Thyroid gland (tissue), 4 donors: ENCODE results near the gene RNF13. TPM values are rescaled to one million over a fixed set of nuclear protein-coding genes. Genes with fewer than 3 reads are reported as not detected.

Experiments
- DNase-seq, 2 donors: peaks; one replicate each; pipeline ENCODE4 v3.0.0-alpha.2; 2019
- H3K27ac ChIP-seq, 3 donors: fragments of 200-600 bp; sonication (generic); 1 replicate in 2 of 3; 2 replicates in 1 of 3; pipeline ENCODE4 v1.5.1; 2016 to 2019; ENCODE audit warnings: mild to moderate bottlenecking in 1 of 3, moderate library complexity in 1 of 3
- H3K27me3 ChIP-seq: fragments of 200-600 bp; sonication (generic); one replicate; pipeline ENCODE4 v1.5.1; 2019
- H3K36me3 ChIP-seq, 2 donors: fragments of 200-600 bp; sonication (generic); one replicate each; pipeline ENCODE4 v1.5.1; 2016 to 2019
- H3K4me1 ChIP-seq, 2 donors: fragments of 200-600 bp; sonication (generic); one replicate each; pipeline ENCODE4 v1.5.1; 2017 to 2019
- H3K4me3 ChIP-seq, 3 donors: fragments of 200-600 bp; sonication (generic); replicated peaks in 1 of 3; 1 replicate in 2 of 3; 2 replicates in 1 of 3; pipeline ENCODE4 v1.5.1; 2016; ENCODE audit warnings: mild to moderate bottlenecking in 1 of 3
- H3K9me3 ChIP-seq: fragments of 200-600 bp; sonication (generic); one replicate; pipeline ENCODE4 v1.5.1; 2017
- CTCF ChIP-seq, 6 experiments: fragments of 200-600 bp in 3 of 6; fragments of 450-650 bp in 3 of 6; sonication (generic) in 3 of 6; IDR thresholded peaks; one replicate each; pipeline ENCODE4 v1.5.1; 2016 to 2019; ENCODE audit warnings: antibody characterized with exemption in 6 of 6, mild to moderate bottlenecking in 2 of 6, inconsistent platforms in 1 of 6, moderate library complexity in 1 of 6
- POLR2A ChIP-seq, 2 donors: fragments of 450-650 bp; IDR thresholded peaks; one replicate each; pipeline ENCODE4 v1.6.1; 2017; ENCODE audit warnings: antibody characterized with exemption in 2 of 2, mild to moderate bottlenecking in 2 of 2, moderate library complexity in 1 of 2
- WGBS, 2 donors: methylation state at CpG; one replicate each; pipeline ENCODE4 v1.1.5; 2017; 5-methylcytosine and 5-hydroxymethylcytosine counted together
- intact Hi-C: fragments of 100-400 bp; cut with DNase I; formaldehyde crosslinking; loops from one replicate; pipeline ENCODE4 v1.15.1; 2023
- total RNA-seq, 4 donors: library from RNA; depleted of rRNA; stranded (reverse); fragments of >200 nt; gene quantifications; one replicate each; pipeline ENCODE4 v1.2.3, GENCODE V29; 2016

RNF13 gene
- total RNA-seq, 4 donors from 2014 or later: 106 to 161 (median 127) TPM

- intact Hi-C loops: no loop called here
- H3K27ac ChIP-seq: no peak overlapping the region
- TF ChIP-seq CTCF (IDR thresholded peaks at IDR 0.05) (no peak), POLR2A (IDR thresholded peaks at IDR 0.05) (no peak)
- WGBS, 2 donors: 92 to 95% methylated on average over 2 of the region's 2 CpGs
- no peaks in the 10 kb centered on the region for H3K36me3 ChIP-seq
- no peak for DNase-seq
- no peaks in the 10 kb centered on the region for H3K27me3 ChIP-seq
- H3K4me3 ChIP-seq: no peak overlapping the region
- no peaks in the 10 kb centered on the region for H3K4me1 ChIP-seq
- H3K9me3 ChIP-seq: no peaks in the 10 kb centered on the region
Observed at GRCh38 chr3:149955449-149955848, 142.4 kb downstream of the RNF13 start.

GRCh38 chr3:149957361-149958125 is 144.5 kb downstream of the RNF13 start:
- intact Hi-C loops: no loop called here
- WGBS, 2 donors: 93 to 98% methylated on average over 3 of the region's 3 CpGs
- H3K27me3 ChIP-seq: no peaks in the 10 kb centered on the region
- DNase-seq: no peak
- no peaks in the 10 kb centered on the region for H3K9me3 ChIP-seq
- no peaks in the 10 kb centered on the region for H3K36me3 ChIP-seq
- no peaks in the 10 kb centered on the region for H3K4me1 ChIP-seq
- no peak overlapping the region for H3K4me3 ChIP-seq
- H3K27ac ChIP-seq: no peak overlapping the region
- TF ChIP-seq POLR2A (IDR thresholded peaks at IDR 0.05) (no peak), CTCF (IDR thresholded peaks at IDR 0.05) (no peak)

GRCh38 chr3:149958171-149958796 is 145.3 kb downstream of the RNF13 start:
- no peaks in the 10 kb centered on the region for H3K36me3 ChIP-seq
- no peaks in the 10 kb centered on the region for H3K4me1 ChIP-seq
- no peak for DNase-seq
- no peak overlapping the region for H3K4me3 ChIP-seq
- H3K27me3 ChIP-seq: no peaks in the 10 kb centered on the region
- H3K27ac ChIP-seq: no peak overlapping the region
- WGBS, 2 donors: 78 to 82% methylated on average over 3 of the region's 3 CpGs
- H3K9me3 ChIP-seq: no peaks in the 10 kb centered on the region
- no peak for TF ChIP-seq POLR2A (IDR thresholded peaks at IDR 0.05)
- no peak for TF ChIP-seq CTCF (IDR thresholded peaks at IDR 0.05)
- intact Hi-C loops: no loop called here

GRCh38 chr3:149959443-149959842 is 146.4 kb downstream of the RNF13 start:
- Histone ChIP-seq H3K9me3 (no peaks in the 10 kb centered on the region), H3K27me3 (no peaks in the 10 kb centered on the region), H3K4me3 (no peak overlapping the region), H3K27ac (no peak overlapping the region), H3K4me1 (no peaks in the 10 kb centered on the region), H3K36me3 (no peaks in the 10 kb centered on the region)
- no peak for DNase-seq
- no peak for TF ChIP-seq CTCF (IDR thresholded peaks at IDR 0.05)
- no peak for TF ChIP-seq POLR2A (IDR thresholded peaks at IDR 0.05)
- intact Hi-C loops: no loop called here

GRCh38 chr3:149963485-149963884 is 150.5 kb downstream of the RNF13 start:
- WGBS, 2 donors: 93 to 95% methylated on average over 2 of the region's 2 CpGs
- H3K27me3 ChIP-seq: no peaks in the 10 kb centered on the region
- peaks cover under 1 to 9% of the 10 kb centered on the region in 2 donors for H3K4me1 ChIP-seq
- no peaks in the 10 kb centered on the region for H3K36me3 ChIP-seq
- H3K9me3 ChIP-seq: no peaks in the 10 kb centered on the region
- TF ChIP-seq CTCF (IDR thresholded peaks at IDR 0.05) (no peak), POLR2A (IDR thresholded peaks at IDR 0.05) (no peak)
- intact Hi-C loops: no loop called here
- no peak overlapping the region for H3K4me3 ChIP-seq
- DNase-seq: no peak
- no peak overlapping the region for H3K27ac ChIP-seq
